Neuronal stem cell (in vitro differentiated cells): Measurements from ENCODE around the gene MEX3C.

Experiments used
- DNase-seq: peaks from one replicate; pipeline ENCODE4 v3.0.0-alpha.2; 2013; ENCODE audit warnings: low spot score
- H2AFZ ChIP-seq: one replicate; pipeline ENCODE4 v1.6.1; 2013; ENCODE audit warnings: mild to moderate bottlenecking, low read length, inconsistent platforms
- H2AK5ac ChIP-seq: 2 replicates; pipeline ENCODE4 v1.6.1; 2013; ENCODE audit warnings: low read depth, mild to moderate bottlenecking, inconsistent platforms, low read length, moderate library complexity, mixed read lengths
- H2BK120ac ChIP-seq: 2 replicates; pipeline ENCODE4 v1.6.1; 2013; ENCODE audit warnings: low read depth, mild to moderate bottlenecking, inconsistent platforms, low read length, moderate library complexity, mixed read lengths
- H2BK12ac ChIP-seq: one replicate; pipeline ENCODE4 v1.6.1; 2013; ENCODE audit warnings: low read length, inconsistent platforms
- H2BK15ac ChIP-seq: 2 replicates; pipeline ENCODE4 v1.6.1; 2013; ENCODE audit warnings: mild to moderate bottlenecking, low read length, inconsistent platforms, mixed read lengths
- H2BK5ac ChIP-seq: one replicate; pipeline ENCODE4 v1.6.1; 2013; ENCODE audit warnings: inconsistent platforms, mild to moderate bottlenecking, low read length, moderate library complexity
- H3K14ac ChIP-seq: one replicate; pipeline ENCODE4 v1.6.1; 2013; ENCODE audit warnings: low read length, inconsistent platforms
- H3K18ac ChIP-seq: 2 replicates; pipeline ENCODE4 v1.6.1; 2013; ENCODE audit warnings: low read length, inconsistent platforms
- H3K23ac ChIP-seq: 2 replicates; pipeline ENCODE4 v1.6.1; 2013; ENCODE audit warnings: low read depth, mild to moderate bottlenecking, mixed read lengths, low read length, inconsistent platforms; ENCODE audit not compliant: poor library complexity
- H3K27ac ChIP-seq: replicated peaks from 3 replicates; pipeline ENCODE4 v1.5.1; 2013; ENCODE audit warnings: low read length, inconsistent platforms
- H3K27me3 ChIP-seq, 3 experiments: 2 replicates each; pipeline ENCODE4 v1.6.1; 2013; ENCODE audit warnings: low read length in 3 of 3, mild to moderate bottlenecking in 2 of 3, inconsistent platforms in 1 of 3, low read depth in 1 of 3, mixed read lengths in 1 of 3, moderate library complexity in 1 of 3; ENCODE audit not compliant: control insufficient read depth in 3 of 3, insufficient read depth in 3 of 3
- H3K36me3 ChIP-seq, 2 donors: replicated peaks in 1 of 2; 2 replicates each; pipeline ENCODE4 v1.6.1; 2013; ENCODE audit warnings: low read length in 2 of 2; ENCODE audit not compliant: control insufficient read depth in 2 of 2, insufficient read depth in 2 of 2
- H3K4ac ChIP-seq: 2 replicates; pipeline ENCODE4 v1.6.1; 2013; ENCODE audit warnings: inconsistent platforms, mild to moderate bottlenecking, low read length, moderate library complexity
- H3K4me1 ChIP-seq, 2 donors: 1 replicate in 1 of 2; 2 replicates in 1 of 2; pipeline ENCODE4 v1.6.1; 2013; ENCODE audit warnings: low read length in 2 of 2, low read depth in 1 of 2; ENCODE audit not compliant: control insufficient read depth in 2 of 2, insufficient read depth in 1 of 2
- H3K4me2 ChIP-seq: one replicate; pipeline ENCODE4 v1.6.1; 2013; ENCODE audit warnings: mild to moderate bottlenecking, low read length, inconsistent platforms; ENCODE audit not compliant: insufficient read depth, poor library complexity, severe bottlenecking
- H3K4me3 ChIP-seq, 2 donors: 2 replicates each; pipeline ENCODE4 v1.5.1; 2013; ENCODE audit warnings: low read length in 2 of 2, mild to moderate bottlenecking in 2 of 2, inconsistent platforms in 1 of 2, moderate library complexity in 1 of 2
- H3K79me1 ChIP-seq: one replicate; pipeline ENCODE4 v1.6.1; 2013; ENCODE audit warnings: low read depth, mild to moderate bottlenecking, inconsistent platforms, low read length, moderate library complexity
- H3K9ac ChIP-seq: one replicate; pipeline ENCODE4 v1.6.1; 2013; ENCODE audit warnings: mild to moderate bottlenecking, low read depth, low read length, inconsistent platforms; ENCODE audit not compliant: poor library complexity
- H3K9me3 ChIP-seq, 2 donors: replicated peaks in 1 of 2; 2 replicates each; pipeline versions ENCODE3 to v1.6.1; 2013; ENCODE audit warnings: low read length in 2 of 2, mild to moderate bottlenecking in 2 of 2, inconsistent platforms in 1 of 2, low read depth in 1 of 2, mixed read lengths in 1 of 2, moderate library complexity in 1 of 2; ENCODE audit not compliant: control insufficient read depth in 2 of 2, insufficient read depth in 1 of 2
- H4K8ac ChIP-seq: one replicate; pipeline ENCODE4 v1.6.1; 2013; ENCODE audit warnings: low read depth, mild to moderate bottlenecking, inconsistent platforms, low read length, moderate library complexity
- H4K91ac ChIP-seq: one replicate; pipeline ENCODE4 v1.6.1; 2013; ENCODE audit warnings: low read length, low read depth, mild to moderate bottlenecking, inconsistent platforms; ENCODE audit not compliant: poor library complexity
- WGBS, 2 donors: extraction: QIAGEN DNeasy Blood & Tissue Kit; methylation state at CpG; one replicate each; pipeline ENCODE4 v1.1.7; 2013; ENCODE audit warnings: missing lambda C conversion rate in 2 of 2, mixed read lengths in 1 of 2; ENCODE audit not compliant: insufficient read length in 2 of 2, insufficient replicate concordance in 1 of 2; ENCODE audit errors: extremely low coverage in 2 of 2; 5-methylcytosine and 5-hydroxymethylcytosine counted together

The MEX3C gene

DNA sequence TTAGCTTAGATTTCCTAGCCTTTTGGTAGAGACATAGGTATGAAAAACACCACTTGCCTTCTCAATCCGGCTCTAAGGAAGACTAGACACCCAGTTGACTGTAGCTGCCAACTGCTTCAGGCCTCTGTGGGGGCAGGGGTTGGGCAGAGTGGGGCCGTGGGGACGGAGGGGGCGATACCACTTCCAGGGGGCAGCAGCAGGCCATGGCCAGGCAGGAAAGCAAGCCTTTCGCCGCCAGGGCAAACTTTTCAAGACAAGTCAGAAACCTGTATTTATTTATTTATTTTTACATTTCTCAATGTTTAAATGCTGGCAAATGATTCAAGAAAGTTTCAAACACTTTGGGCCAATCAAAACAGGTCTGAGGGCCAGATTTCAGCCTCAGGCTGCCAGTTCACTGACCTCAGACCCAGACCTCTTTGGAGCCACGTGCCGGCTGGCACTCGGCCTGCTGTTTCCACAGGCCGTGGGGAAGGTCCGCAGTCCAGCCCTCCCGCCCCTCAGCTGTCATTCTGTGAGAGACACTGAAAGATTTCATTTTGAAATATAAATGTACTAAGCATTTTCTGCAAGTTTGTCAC lies 63.8 kb downstream of the MEX3C start:
- Histone ChIP-seq H3K36me3 (no peaks in the 10 kb centered on the region), H3K79me1 (no peaks in the 10 kb centered on the region), H3K14ac (no peak overlapping the region), H3K4me3 (no peak overlapping the region), H2BK15ac (no peak overlapping the region), H3K27me3 (no peaks in the 10 kb centered on the region), H3K4me2 (no peak overlapping the region), H2BK12ac (no peak overlapping the region), H3K23ac (no peak overlapping the region), H4K91ac (no peak overlapping the region), H3K18ac (no peak overlapping the region), H2BK120ac (no peak overlapping the region), H3K4me1 (peaks cover 0 to 4% of the 10 kb centered on the region in 2 donors), H3K9me3 (peaks cover 0 to 1% of the 10 kb centered on the region in 2 donors), H2BK5ac (no peak overlapping the region), H2AFZ (no peak overlapping the region), H2AK5ac (no peak overlapping the region), H3K4ac (no peak overlapping the region), H3K27ac (no peak overlapping the region), H3K9ac (no peak overlapping the region), H4K8ac (no peak overlapping the region)
- WGBS, 2 donors: no CpG with 5 or more reads among the region's 12 CpGs
- DNase-seq: no peak

GRCh38 chr18:51132256-51132935 lies 65.1 kb downstream of the MEX3C start:
- Histone ChIP-seq H2BK120ac (no peak overlapping the region), H2BK5ac (no peak overlapping the region), H2AK5ac (no peak overlapping the region), H2BK15ac (no peak overlapping the region), H3K36me3 (no peaks in the 10 kb centered on the region), H2BK12ac (no peak overlapping the region), H3K27me3 (no peaks in the 10 kb centered on the region), H3K27ac (no peak overlapping the region), H3K14ac (no peak overlapping the region), H3K4me2 (no peak overlapping the region), H3K4ac (no peak overlapping the region), H3K9ac (no peak overlapping the region), H3K4me1 (peaks cover 0 to 2% of the 10 kb centered on the region in 2 donors), H2AFZ (no peak overlapping the region), H4K91ac (no peak overlapping the region), H4K8ac (no peak overlapping the region), H3K9me3 (peaks cover 0 to 1% of the 10 kb centered on the region in 2 donors), H3K18ac (no peak overlapping the region), H3K4me3 (no peak overlapping the region), H3K79me1 (no peaks in the 10 kb centered on the region), H3K23ac (no peak overlapping the region)
- no peak for DNase-seq
- WGBS, 2 donors: no CpG with 5 or more reads among the region's 6 CpGs

GRCh38 chr18:51128533-51128932 lies 68.9 kb downstream of the MEX3C start:
- WGBS, 2 donors: no CpG with 5 or more reads among the region's 4 CpGs
- Histone ChIP-seq H3K18ac (no peak overlapping the region), H3K4me2 (no peak overlapping the region)

DNA sequence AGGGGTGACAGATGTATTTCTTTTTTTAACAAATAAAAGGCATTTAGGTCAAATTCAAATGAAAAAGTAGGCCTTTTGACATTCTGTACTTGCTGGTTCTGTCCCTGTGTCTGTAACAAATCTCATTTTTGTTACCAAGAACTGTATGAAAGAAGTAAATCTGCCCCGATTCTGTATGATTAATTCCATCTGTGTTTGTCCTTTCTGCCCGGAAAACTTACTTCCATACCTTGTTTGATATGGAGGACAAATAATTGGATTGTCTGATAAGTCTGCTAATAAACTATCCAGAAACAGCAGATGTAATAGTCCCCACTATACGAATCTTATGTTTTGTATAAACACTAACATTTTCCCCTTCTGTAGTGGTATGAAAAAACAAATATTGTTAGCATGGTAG lies 69.8 kb downstream of the MEX3C start:
- no peak overlapping the region for H3K14ac ChIP-seq
- WGBS, 2 donors: no CpG with 5 or more reads among the region's 3 CpGs
- H2BK5ac ChIP-seq: no peak overlapping the region
- H2BK15ac ChIP-seq: no peak overlapping the region
- H4K8ac ChIP-seq: no peak overlapping the region
- H4K91ac ChIP-seq: no peak overlapping the region
- H3K4me2 ChIP-seq: no peak overlapping the region
- no peaks in the 10 kb centered on the region for H3K27me3 ChIP-seq
- H2BK12ac ChIP-seq: no peak overlapping the region
- no peak overlapping the region for H3K27ac ChIP-seq
- H3K18ac ChIP-seq: no peak overlapping the region
- H2AFZ ChIP-seq: no peak overlapping the region
- H3K79me1 ChIP-seq: peaks cover 2% of the 10 kb centered on the region
- H3K23ac ChIP-seq: no peak overlapping the region
- no peak overlapping the region for H3K9ac ChIP-seq
- H2BK120ac ChIP-seq: no peak overlapping the region
- H3K4ac ChIP-seq: no peak overlapping the region
- H3K36me3 ChIP-seq: no peaks in the 10 kb centered on the region
- H3K4me1 ChIP-seq: no peaks in the 10 kb centered on the region
- no peak overlapping the region for H3K4me3 ChIP-seq
- no peak overlapping the region for H2AK5ac ChIP-seq
- H3K9me3 ChIP-seq: peaks cover 0 to 1% of the 10 kb centered on the region in 2 donors
- DNase-seq: no peak

More at GRCh38 chr18:51128533-51128932, 68.9 kb downstream of the MEX3C start:
- H2BK12ac ChIP-seq: no peak overlapping the region
- no peak overlapping the region for H3K4ac ChIP-seq
- H2AK5ac ChIP-seq: no peak overlapping the region
- no peak overlapping the region for H3K9ac ChIP-seq
- no peak overlapping the region for H2BK15ac ChIP-seq
- no peak overlapping the region for H2AFZ ChIP-seq
- no peaks in the 10 kb centered on the region for H3K79me1 ChIP-seq
- no peak overlapping the region for H2BK120ac ChIP-seq
- DNase-seq: no peak
- no peak overlapping the region for H3K23ac ChIP-seq
- H3K27me3 ChIP-seq: no peaks in the 10 kb centered on the region
- no peak overlapping the region for H3K4me3 ChIP-seq
- no peak overlapping the region for H4K91ac ChIP-seq
- H3K9me3 ChIP-seq: peaks cover 0 to 1% of the 10 kb centered on the region in 2 donors
- no peaks in the 10 kb centered on the region for H3K36me3 ChIP-seq
- no peak overlapping the region for H3K14ac ChIP-seq
- H3K4me1 ChIP-seq: no peaks in the 10 kb centered on the region
- no peak overlapping the region for H2BK5ac ChIP-seq
- no peak overlapping the region for H4K8ac ChIP-seq
- H3K27ac ChIP-seq: no peak overlapping the region
